ENCODE results near the gene DAAM1. TPM values are rescaled to one million over a fixed set of nuclear protein-coding genes. Genes with fewer than 3 reads are reported as not detected.

DAAM1 gene
- total RNA-seq, 1 donor from 2014 or later: 42.0 TPM

- peak overlapping the region; percentile 10 for H3K27ac ChIP-seq
These were observed 125.5 kb downstream of the DAAM1 start for GRCh38 chr14:59313658-59314608.

GRCh38 chr14:59314953-59315599 is 126.6 kb downstream of the DAAM1 start:
- intact Hi-C loops (cut with DNase I): no loop called here
- no peak for TF ChIP-seq POLR2AphosphoS5 (IDR thresholded peaks at IDR 0.05; ENCODE audit: insufficient read depth in 1 of 2, low read depth in 1 of 2)
- no peak for TF ChIP-seq POLR2A (IDR thresholded peaks at IDR 0.05)
- no peak for TF ChIP-seq CTCF (IDR thresholded peaks at IDR 0.05)
- peak overlapping the region; percentile 10 for H3K27ac ChIP-seq
- H3K4me3 ChIP-seq: no peak overlapping the region
- peaks cover 72% of the 10 kb centered on the region for H3K4me1 ChIP-seq
- H3K36me3 ChIP-seq: no peaks in the 10 kb centered on the region
- no peak for DNase-seq (ENCODE audit: extremely low spot score in 2 of 2)
- H3K9me3 ChIP-seq: no peaks in the 10 kb centered on the region
- no peaks in the 10 kb centered on the region for H3K27me3 ChIP-seq

More at GRCh38 chr14:59313658-59314608, 125.5 kb downstream of the DAAM1 start:
- H3K27me3 ChIP-seq: no peaks in the 10 kb centered on the region
- H3K9me3 ChIP-seq: no peaks in the 10 kb centered on the region
- intact Hi-C loops (cut with DNase I): no loop called here
- no peak overlapping the region for H3K4me3 ChIP-seq
- no peak for DNase-seq (ENCODE audit: extremely low spot score in 2 of 2)
- H3K4me1 ChIP-seq: peaks cover 72% of the 10 kb centered on the region
- no peak for TF ChIP-seq POLR2AphosphoS5 (IDR thresholded peaks at IDR 0.05; ENCODE audit: insufficient read depth in 1 of 2, low read depth in 1 of 2)
- no peak for TF ChIP-seq CTCF (IDR thresholded peaks at IDR 0.05)
- TF ChIP-seq POLR2A (IDR thresholded peaks at IDR 0.05): no peak
- no peaks in the 10 kb centered on the region for H3K36me3 ChIP-seq

- H3K9me3 ChIP-seq: no peaks in the 10 kb centered on the region
- peaks cover 79% of the 10 kb centered on the region for H3K4me1 ChIP-seq
These were observed 127.8 kb downstream of the DAAM1 start for GRCh38 chr14:59316151-59316830.

GRCh38 chr14:59317346-59317745 is 128.9 kb downstream of the DAAM1 start:
- Histone ChIP-seq H3K4me3 (no peak overlapping the region), H3K27me3 (no peaks in the 10 kb centered on the region), H3K27ac (peak overlapping the region; percentile 53), H3K36me3 (no peaks in the 10 kb centered on the region), H3K9me3 (no peaks in the 10 kb centered on the region), H3K4me1 (peaks cover 84% of the 10 kb centered on the region)
- TF ChIP-seq POLR2AphosphoS5 (IDR thresholded peaks at IDR 0.05; ENCODE audit: insufficient read depth in 1 of 2, low read depth in 1 of 2): no peak
- no peak for TF ChIP-seq POLR2A (IDR thresholded peaks at IDR 0.05)
- TF ChIP-seq CTCF (IDR thresholded peaks at IDR 0.05): no peak
- intact Hi-C loops (cut with DNase I): no loop called here
- no peak for DNase-seq (ENCODE audit: extremely low spot score in 2 of 2)

More at GRCh38 chr14:59316151-59316830, 127.8 kb downstream of the DAAM1 start:
- Histone ChIP-seq H3K36me3 (no peaks in the 10 kb centered on the region), H3K27me3 (no peaks in the 10 kb centered on the region), H3K4me3 (no peak overlapping the region), H3K27ac (no peak overlapping the region)
- intact Hi-C loops (cut with DNase I): no loop called here
- TF ChIP-seq CTCF (IDR thresholded peaks at IDR 0.05): no peak
- no peak for TF ChIP-seq POLR2AphosphoS5 (IDR thresholded peaks at IDR 0.05; ENCODE audit: insufficient read depth in 1 of 2, low read depth in 1 of 2)
- TF ChIP-seq POLR2A (IDR thresholded peaks at IDR 0.05): no peak
- DNase-seq (ENCODE audit: extremely low spot score in 2 of 2): no peak
